Brain microvascular endothelial cell (primary cell): Measurements from ENCODE around the gene ADAMTSL3.
A peak's percentile ranks its signal among the peaks of the same experiment; 100 is the strongest.

Source experiments
- DNase-seq: peaks from one replicate; pipeline ENCODE4 v3.0.0-alpha.2; 2020
- H3K27ac ChIP-seq: fragments of 250-450 bp; sonication (Bioruptor Pico); 2 replicates; pipeline ENCODE4 v1.5.1; 2020; ENCODE audit warnings: mild to moderate bottlenecking, moderate library complexity
- H3K27me3 ChIP-seq: fragments of 250-450 bp; sonication (Bioruptor Pico); replicated peaks from 2 replicates; pipeline ENCODE4 v1.5.1; 2020; ENCODE audit warnings: mild to moderate bottlenecking
- H3K36me3 ChIP-seq: fragments of 250-450 bp; sonication (Bioruptor Pico); replicated peaks from 2 replicates; pipeline ENCODE4 v1.5.1; 2020; ENCODE audit warnings: mild to moderate bottlenecking
- H3K4me3 ChIP-seq: 2 replicates; pipeline ENCODE4 v1.5.1; 2011; ENCODE audit warnings: low read depth, mild to moderate bottlenecking, control low read depth, low read length, moderate library complexity
- in situ Hi-C: cut with HindIII; loops from 2 replicates; pipeline ENCODE4 v1.10.0; 2017; ENCODE audit warnings: low sequenced_read_pairs, low pct_ligation_motif_present
- TF ChIP-seq, protein P1 (sequence below): IDR thresholded peaks from 2 replicates; pipeline ENCODE4 v1.5.1; 2011; ENCODE audit warnings: low read depth, mild to moderate bottlenecking, moderate library complexity, low read length, control low read depth, inconsistent platforms; ENCODE audit errors: missing control alignments

Gene ADAMTSL3

DNA sequence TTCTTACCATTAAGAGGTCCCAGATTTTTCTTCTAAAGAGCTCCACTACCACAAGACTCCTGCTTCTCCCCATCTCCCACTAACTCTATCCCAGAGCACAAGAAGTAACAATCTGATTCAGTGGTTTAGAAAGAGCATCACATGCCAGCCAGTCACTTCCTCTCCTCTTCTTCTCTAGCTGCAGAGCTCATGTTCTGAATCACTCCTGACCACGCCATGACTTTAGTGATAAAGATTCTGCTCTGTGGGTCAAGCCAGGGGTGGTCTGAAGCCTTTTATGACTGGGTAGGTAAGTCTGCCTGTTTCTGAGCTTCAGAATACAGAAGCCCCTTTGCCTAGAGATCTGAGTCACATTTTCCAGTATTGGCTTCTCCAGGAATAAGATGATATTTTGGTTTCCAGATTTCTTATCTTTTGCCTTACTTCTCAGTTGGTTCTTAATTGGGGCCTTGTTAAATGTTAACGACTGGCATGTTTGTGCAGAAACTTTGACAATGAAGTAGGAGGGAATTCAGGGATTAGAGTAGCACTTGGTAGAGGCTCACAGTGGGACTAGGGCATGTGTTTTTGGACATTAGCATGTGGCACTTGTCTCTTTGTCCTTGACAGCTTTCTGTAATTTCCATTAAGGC lies 27.6 kb upstream of the ADAMTSL3 start:
- H3K4me3 ChIP-seq, result no peak overlapping the region
- H3K27me3 ChIP-seq, result no peaks in the 10 kb centered on the region
- no peak overlapping the region for H3K27ac ChIP-seq
- in situ Hi-C loops, result no loop called here
- TF ChIP-seq, protein P1, sequence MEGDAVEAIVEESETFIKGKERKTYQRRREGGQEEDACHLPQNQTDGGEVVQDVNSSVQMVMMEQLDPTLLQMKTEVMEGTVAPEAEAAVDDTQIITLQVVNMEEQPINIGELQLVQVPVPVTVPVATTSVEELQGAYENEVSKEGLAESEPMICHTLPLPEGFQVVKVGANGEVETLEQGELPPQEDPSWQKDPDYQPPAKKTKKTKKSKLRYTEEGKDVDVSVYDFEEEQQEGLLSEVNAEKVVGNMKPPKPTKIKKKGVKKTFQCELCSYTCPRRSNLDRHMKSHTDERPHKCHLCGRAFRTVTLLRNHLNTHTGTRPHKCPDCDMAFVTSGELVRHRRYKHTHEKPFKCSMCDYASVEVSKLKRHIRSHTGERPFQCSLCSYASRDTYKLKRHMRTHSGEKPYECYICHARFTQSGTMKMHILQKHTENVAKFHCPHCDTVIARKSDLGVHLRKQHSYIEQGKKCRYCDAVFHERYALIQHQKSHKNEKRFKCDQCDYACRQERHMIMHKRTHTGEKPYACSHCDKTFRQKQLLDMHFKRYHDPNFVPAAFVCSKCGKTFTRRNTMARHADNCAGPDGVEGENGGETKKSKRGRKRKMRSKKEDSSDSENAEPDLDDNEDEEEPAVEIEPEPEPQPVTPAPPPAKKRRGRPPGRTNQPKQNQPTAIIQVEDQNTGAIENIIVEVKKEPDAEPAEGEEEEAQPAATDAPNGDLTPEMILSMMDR, result no peak
- DNase-seq, result peak; percentile 33
- H3K36me3 ChIP-seq, result no peaks in the 10 kb centered on the region

DNA sequence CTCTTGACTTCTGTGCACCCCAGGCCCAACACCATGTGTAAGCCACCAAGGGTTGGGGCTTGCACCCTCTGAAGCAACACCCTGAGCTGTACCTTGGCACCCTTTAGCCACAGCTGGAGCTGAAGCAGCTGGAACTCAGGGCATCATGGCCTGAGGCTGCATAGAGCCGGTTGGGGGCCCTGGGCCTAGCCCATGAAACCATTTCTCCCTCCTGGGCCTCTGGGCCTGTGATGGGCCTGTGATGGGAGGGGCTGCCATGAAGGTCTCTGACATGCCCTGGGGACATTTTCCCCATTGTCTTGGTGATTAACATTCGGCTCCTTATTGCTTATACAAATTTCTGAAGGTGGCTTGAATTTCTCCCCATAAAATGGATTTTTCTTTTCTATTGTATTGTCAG lies 22.4 kb upstream of the ADAMTSL3 start:
- H3K36me3 ChIP-seq, result no peaks in the 10 kb centered on the region
- in situ Hi-C loops, result no loop called here
- no peaks in the 10 kb centered on the region for H3K27me3 ChIP-seq
- DNase-seq, result no peak
- H3K27ac ChIP-seq, result no peak overlapping the region
- TF ChIP-seq, protein P1, result no peak
- no peak overlapping the region for H3K4me3 ChIP-seq

DNA sequence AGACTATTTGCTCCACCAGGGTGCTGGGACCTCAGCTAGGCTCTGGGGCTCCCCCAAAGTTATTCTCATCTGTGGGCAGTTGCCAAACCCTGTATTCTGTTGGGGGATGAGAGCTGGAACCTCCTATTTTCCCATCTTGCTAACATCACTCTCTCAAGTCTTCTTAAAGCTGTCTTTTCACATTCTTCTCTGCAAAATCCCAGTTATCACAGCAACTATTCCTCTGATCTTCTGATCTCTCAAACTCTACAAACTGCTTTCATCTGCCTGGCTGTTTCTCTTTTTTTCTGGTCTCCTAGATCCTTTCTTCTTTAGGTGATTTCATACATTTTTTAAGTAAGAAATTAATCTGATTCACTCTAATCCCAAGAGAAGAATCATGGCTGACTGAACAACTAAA lies 10.7 kb upstream of the ADAMTSL3 start:
- Histone ChIP-seq H3K36me3 (no peaks in the 10 kb centered on the region), H3K4me3 (no peak overlapping the region), H3K27ac (no peak overlapping the region), H3K27me3 (no peaks in the 10 kb centered on the region)
- TF ChIP-seq, protein P1, result no peak
- no peak for DNase-seq
- in situ Hi-C loops, result no loop called here

DNA sequence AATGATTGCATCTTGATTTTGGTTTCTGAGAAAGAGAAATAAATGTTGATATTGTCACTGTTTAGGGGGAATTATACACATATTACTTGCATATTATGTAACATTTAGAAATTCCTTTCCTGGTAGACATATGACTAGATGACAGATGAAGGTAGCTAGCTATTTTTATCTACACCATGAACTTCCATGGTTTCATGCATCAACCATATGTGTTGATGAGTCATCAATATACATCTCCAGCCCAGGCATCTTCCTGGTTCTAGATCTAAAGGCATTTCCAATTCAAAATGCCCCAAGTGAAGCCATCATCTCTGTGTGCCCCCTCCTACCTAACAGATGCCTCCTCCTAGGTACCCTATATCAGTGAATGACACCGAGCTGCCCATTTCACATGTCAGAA lies 9.5 kb upstream of the ADAMTSL3 start:
- no peak overlapping the region for H3K27ac ChIP-seq
- no peaks in the 10 kb centered on the region for H3K36me3 ChIP-seq
- TF ChIP-seq, protein P1, result no peak
- in situ Hi-C loops, result no loop called here
- H3K4me3 ChIP-seq, result no peak overlapping the region
- no peak for DNase-seq
- no peaks in the 10 kb centered on the region for H3K27me3 ChIP-seq

DNA sequence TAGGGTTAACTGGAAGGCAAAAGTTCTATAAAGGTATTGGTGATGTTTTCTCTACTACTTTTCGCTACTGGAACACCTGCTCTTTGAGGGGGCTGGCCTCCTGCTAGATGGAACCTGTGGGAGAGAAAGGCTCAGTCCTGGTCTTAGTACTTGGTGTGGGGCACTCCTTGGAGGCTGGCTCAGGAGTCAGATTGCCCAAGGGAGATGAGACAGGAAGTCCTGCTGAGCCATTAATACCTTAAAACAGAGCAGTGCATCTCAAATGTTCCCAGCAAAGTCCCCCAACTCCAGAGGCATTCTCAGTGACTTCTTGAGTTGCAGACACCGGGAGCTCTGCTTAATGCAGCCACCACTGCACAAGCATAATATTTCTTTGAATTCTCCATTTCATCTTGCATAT lies 3.1 kb upstream of the ADAMTSL3 start:
- Histone ChIP-seq H3K36me3 (no peaks in the 10 kb centered on the region), H3K4me3 (no peak overlapping the region), H3K27ac (no peak overlapping the region), H3K27me3 (peaks cover 27% of the 10 kb centered on the region)
- in situ Hi-C loops, result no loop called here
- DNase-seq, result no peak
- TF ChIP-seq, protein P1, result no peak

DNA sequence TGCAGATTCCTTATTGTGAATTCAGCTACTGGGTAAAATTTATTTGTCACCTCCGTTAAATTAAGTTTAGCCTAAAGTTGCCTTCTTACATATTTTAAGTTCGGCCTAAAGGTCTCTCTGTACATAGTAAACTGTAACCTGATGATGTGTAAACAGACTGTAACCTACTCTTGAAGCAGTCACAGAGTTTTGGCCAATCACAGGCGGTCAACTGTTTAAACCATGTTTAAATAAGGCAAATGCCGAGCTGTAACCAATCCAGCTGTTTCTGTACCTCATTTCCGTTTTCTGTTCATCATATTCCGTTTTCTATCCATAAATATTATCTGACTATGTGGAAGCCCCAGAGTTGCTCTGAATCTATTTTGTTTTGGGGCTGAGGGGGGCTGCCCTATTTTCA lies 2.4 kb upstream of the ADAMTSL3 start:
- in situ Hi-C loops, result no loop called here
- TF ChIP-seq, protein P1, result no peak
- H3K27me3 ChIP-seq, result peaks cover 32% of the 10 kb centered on the region
- H3K36me3 ChIP-seq, result no peaks in the 10 kb centered on the region
- H3K4me3 ChIP-seq, result no peak overlapping the region
- no peak for DNase-seq
- no peak overlapping the region for H3K27ac ChIP-seq
